DMS53 treated with DMSO at 0.1 percent for 48 hours (cell line): ENCODE data around the gene TNN.
"Not testable (repeated sequence)": the region's sequence is repeated elsewhere in the genome, so short reads cannot be mapped to it uniquely, and the experiment has no call there.

Source experiments
- DNase-seq: peaks from one replicate; lab custom pipeline; 2025; ENCODE audit not compliant: unreplicated experiment; lab: John Stamatoyannopoulos, UW

TNN gene

DNA sequence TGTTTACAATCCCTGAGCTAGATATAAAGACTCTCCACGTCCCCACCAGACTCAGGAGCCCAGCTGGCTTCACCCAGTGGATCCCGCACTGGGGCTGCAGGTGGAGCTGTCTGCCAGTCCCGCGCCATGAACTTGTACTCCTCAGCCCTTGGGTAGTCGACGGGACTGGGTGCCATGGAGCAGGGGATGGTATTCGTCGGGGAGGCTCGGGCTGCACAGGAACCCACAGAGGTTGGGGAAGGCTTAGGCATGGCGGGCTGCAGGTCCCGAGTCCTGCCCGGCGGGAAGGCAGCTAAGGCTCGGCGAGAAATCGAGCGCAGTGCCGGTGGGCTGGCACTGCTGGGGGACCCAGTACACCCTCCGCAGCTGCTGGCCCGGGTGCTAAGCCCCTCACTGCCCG is 34.5 kb downstream of the TNN start:
- not testable (repeated sequence) for DNase-seq

DNA sequence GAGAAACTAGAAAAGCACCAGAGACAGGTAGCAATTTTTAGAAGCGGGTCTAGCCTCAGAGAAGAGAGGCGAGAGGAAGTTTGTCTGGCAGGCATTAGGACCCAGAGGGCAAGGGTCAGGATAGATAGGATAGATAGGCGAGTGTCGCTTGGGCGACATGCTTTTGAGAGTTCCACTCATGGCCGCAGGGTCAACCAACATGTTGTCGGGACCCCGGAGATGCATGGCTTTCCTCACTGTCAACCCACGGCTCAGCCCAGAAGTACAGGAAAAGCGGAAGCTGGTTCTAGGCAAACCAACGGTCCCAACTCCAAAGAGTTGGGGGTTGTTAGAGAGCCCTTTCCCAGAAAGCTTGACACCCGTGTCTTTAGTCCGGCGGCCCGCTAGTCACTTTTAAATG is 38.9 kb downstream of the TNN start:
- DNase-seq = not testable (repeated sequence)

DNA sequence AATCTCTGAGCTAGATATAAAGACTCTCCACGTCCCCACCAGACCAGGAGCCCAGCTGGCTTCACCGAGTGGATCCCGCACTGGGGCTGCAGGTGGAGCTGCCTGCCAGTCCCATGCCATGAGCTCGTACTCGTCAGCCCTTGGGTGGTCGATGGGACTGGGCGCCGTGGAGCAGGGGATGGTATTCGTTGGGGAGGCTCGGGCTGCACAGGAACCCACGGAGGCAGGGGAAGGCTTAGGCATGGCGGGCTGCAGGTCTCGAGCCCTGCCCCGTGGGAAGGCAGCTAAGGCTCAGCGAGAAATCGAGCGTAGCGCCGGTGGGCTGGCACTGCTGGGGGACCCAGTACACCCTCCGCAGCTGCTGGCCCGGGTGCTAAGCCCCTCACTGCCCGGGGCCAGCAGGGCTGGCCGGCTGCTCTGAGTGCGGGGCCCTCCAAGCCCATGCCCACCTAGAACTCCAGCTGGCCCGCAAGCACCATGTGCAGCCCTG is 40.7 kb downstream of the TNN start:
- not testable (repeated sequence) for DNase-seq

DNA sequence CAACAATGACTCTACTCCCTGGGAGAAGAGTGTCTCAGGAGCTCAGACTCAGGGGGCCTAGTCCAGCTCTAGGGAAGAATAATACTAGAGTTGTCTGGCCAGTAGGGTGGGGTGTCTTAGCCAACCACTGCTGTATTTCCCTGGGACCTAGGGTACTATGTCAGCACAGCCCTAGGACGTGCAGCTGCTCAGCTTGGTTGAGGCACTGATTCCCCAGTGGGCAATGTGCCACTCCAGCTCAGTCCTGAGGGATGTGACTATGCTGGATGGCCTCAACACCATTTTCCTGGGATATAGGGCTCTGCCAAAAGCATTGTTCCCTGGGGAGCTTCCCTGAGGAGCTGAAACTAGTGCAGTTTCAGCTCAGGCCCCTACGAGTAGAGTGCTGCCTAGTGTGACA is 47.4 kb downstream of the TNN start:
- no peak for DNase-seq

- no peak for DNase-seq
Measured at GRCh38 chr1:175116210-175116798, 48.7 kb downstream of the TNN start.

- no peak for DNase-seq
Measured at GRCh38 chr1:175116903-175117302, 49.3 kb downstream of the TNN start.

- DNase-seq = no peak
Measured at GRCh38 chr1:175118375-175119367, 51.0 kb downstream of the TNN start.

DNA sequence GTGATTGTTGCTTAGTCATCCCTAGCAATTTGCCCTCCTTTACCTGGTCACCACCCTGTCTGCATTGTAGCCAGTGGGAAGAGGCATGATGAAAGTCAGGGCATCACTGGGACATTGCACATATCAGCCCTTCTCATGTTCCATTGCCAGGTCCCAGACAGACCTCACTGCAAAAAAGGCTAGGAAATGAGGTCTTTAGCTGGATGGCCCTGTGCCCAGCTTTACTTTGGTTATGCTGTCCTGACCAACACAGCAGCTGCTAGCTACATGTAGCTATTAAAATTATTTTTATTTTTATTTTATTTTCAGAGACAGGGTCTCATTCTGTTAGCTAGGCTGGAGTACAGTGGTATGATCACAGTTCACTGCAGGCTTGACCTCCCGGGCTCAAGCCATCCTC is 52.9 kb downstream of the TNN start:
- no peak for DNase-seq

GRCh38 chr1:175124861-175125260 is 57.2 kb downstream of the TNN start:
- DNase-seq = no peak

GRCh38 chr1:175126347-175126746 is 58.7 kb downstream of the TNN start:
- no peak for DNase-seq

DNA sequence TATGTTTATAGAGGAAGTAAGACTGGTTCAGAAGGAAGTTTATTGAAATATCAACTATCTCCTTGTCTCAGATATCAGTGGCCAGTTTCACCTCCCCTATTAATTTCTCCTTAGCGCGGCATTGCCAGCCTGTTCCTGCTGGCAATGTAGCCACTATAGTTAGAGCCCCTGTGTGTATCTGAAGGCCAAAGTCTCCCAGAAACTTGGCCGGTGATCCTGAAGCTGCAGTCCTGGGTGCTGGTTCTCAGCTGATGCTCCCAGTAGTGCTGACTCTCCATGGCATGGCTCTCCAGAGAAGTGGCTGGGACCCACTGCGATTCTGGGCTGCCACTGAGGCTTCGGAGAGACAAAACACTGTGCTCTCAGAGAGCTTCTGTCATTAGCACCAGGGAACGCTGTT is 59.9 kb downstream of the TNN start:
- no peak for DNase-seq

- DNase-seq = no peak
Measured at GRCh38 chr1:175128523-175128922, 60.9 kb downstream of the TNN start.

DNA sequence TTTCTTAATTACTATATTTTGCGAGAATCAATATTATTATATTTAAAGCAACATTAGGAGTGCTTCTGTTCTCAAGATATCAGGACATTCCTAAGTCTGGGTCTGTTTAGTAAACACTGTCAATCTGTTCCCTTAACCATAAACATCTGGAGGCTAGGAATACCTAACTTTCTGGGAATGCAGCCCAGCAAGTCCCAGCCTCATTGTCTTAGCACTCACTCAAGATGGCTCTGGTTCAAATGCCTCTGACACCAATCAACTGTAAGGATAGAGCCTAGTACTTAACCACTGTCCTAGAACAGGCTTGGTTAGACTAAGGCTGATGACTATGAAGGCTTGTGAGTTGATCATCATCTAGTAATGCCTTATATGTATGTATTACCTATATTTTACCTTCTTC is 61.5 kb downstream of the TNN start:
- no peak for DNase-seq

- DNase-seq = no peak
Measured at GRCh38 chr1:175129644-175129996, 62.0 kb downstream of the TNN start.

DNA sequence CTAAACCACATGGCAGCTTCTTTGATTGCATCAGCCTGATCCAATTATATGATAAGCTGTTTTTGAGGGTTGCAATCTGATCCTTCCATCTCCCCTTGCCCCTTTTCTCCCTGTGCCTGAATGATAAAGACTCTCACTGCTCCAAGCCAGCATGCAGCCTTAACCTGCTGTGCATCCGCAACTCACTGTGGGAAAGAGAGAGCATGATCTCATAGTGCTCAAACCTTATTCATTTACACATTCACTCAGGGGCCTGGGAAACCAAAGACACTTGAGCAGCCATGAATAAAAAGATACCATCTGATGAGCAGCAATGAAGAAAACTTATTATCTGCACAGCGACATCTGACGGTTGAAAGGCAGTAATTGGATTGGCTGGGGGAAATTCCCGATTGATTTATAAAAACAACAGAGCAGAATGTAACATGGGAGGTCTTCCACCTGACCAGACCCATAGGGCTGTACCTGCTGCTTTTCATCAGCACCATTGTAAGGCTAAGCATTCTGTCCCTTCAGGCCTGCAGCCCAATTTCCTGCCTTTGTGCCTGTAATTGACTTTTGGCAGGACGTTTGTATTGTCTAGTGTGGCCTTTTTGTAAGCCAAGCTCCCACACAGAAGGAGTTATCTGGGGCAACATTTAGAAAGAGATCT is 62.5 kb downstream of the TNN start:
- no peak for DNase-seq

DNA sequence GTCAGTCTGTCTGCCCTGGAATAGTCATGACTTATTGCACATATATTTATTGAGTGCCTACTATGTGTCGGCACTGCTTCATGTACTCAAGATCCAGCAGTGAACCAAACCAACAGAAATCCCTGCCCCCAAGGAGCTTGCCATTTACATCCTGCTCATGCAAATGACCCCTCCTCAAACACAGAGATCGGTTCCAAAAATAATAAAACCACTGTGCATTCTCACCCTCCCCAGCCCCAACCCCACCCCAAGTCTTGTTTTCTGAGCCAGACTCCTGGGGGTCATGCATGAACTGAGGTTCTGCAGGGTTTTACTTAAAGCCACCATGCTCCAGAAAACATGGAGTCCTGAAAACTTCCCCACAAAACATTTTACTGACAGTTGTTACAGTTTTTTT is 63.0 kb downstream of the TNN start:
- no peak for DNase-seq

GRCh38 chr1:175131095-175131494 is 63.5 kb downstream of the TNN start:
- no peak for DNase-seq

DNA sequence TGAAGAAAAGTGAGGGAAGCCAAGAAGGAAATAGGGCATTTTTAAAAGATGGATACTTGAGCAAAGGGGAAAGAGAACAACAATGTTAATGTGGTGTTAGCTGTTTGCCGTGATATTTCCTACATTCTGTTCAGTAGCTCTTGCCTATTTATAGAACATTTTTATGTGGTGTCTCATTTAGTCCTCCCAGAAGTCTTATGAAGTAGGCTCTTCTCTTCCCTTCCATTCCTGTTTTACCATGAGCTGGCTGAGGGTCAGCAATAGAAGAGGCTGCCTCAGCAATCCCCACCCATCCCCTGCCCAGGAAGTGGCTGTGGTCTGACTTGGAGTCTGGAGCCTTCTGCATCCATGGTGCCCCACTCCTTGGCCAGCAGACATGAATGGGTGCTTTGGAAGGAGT is 64.8 kb downstream of the TNN start:
- DNase-seq = no peak

DNA sequence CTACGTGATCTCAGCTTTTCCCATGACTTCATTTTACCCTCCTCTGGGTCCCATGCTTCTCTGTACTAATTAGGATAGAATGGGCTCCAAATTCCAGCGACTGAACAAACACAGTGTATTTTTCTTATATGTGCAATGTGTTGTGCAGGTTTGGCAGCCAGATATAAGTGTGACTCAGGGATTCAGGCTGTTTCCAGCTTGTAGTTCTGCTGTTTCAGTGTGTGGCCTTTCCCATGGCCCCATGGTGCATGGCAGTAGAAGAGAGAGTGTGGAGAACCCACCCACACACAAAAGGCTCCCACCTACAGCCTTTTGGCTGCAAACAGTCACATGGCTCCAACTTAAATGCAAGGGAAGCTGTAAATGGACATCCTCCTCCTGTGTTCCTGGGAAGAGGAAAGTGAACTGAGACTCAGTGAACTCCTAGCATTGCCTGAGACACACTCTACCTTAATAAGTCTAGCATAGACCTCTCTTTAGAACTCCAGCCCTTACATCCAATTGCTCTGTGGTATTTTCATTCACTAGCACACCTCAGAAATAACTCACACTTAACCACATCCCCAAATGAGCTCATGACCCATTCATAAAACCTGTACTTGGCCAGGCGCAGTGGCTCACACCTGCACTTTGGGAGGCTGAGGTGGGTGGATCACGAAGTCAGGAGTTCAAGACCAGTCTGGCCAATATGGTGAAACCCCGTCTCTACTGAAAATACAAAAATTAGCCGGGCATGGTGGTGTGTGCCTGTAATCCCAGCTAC is 66.2 kb downstream of the TNN start:
- DNase-seq = no peak

GRCh38 chr1:175134500-175134899 is 66.9 kb downstream of the TNN start:
- no peak for DNase-seq

DNA sequence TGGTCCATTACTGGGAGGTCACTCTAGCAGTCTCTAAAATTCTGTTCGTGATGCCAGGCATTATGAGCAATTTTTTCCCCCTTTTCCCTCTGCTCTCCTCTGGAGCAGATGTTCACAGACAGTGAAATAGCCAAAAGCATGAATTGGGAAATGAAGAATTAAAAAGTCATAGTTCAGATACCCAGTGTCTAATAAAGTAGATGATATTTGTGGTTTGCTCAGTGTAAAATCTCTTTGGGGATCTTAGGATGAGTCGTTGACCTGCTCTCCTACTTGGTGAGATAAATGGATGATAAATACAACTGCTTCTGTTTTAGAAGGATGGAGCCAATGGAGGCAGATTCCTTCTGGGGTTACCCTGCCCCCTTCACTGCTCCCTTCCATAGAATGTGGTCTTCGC is 68.6 kb downstream of the TNN start:
- no peak for DNase-seq
